Smooth muscle cell (in vitro differentiated cells): ENCODE results near the gene DMXL2. TPM values are rescaled to one million over a fixed set of nuclear protein-coding genes. Genes with fewer than 3 reads are reported as not detected.
"Not testable (repeated sequence)": the region's sequence is repeated elsewhere in the genome, so short reads cannot be mapped to it uniquely, and the experiment has no call there.

ENCODE experiments used
- DNase-seq: peaks from one replicate; lab custom pipeline; 2025; ENCODE audit not compliant: unreplicated experiment; lab: John Stamatoyannopoulos, UW
- H2AFZ ChIP-seq: fragments of 200-600 bp; sonication (generic); 2 replicates; pipeline ENCODE4 v1.6.0; 2016; ENCODE audit warnings: antibody characterized with exemption, low read depth, mild to moderate bottlenecking
- H3F3A ChIP-seq: fragments of 200-600 bp; sonication (generic); 2 replicates; pipeline ENCODE4 v1.6.0; 2017; ENCODE audit warnings: antibody characterized with exemption, low read depth
- H3K27ac ChIP-seq: fragments of 200-600 bp; sonication (generic); 2 replicates; pipeline ENCODE4 v1.5.1; 2016; ENCODE audit warnings: low read depth, mild to moderate bottlenecking
- H3K27me3 ChIP-seq: fragments of 200-600 bp; sonication (generic); 2 replicates; pipeline ENCODE4 v1.6.1; 2016; ENCODE audit warnings: low read depth, mild to moderate bottlenecking
- H3K36me3 ChIP-seq: fragments of 200-600 bp; sonication (generic); 2 replicates; pipeline ENCODE4 v1.5.1; 2016; ENCODE audit warnings: low read depth
- H3K4me1 ChIP-seq: fragments of 200-600 bp; sonication (generic); 2 replicates; pipeline ENCODE4 v1.5.1; 2016; ENCODE audit warnings: low read depth
- H3K4me2 ChIP-seq: fragments of 200-600 bp; sonication (generic); 2 replicates; pipeline ENCODE4 v1.6.0; 2016; ENCODE audit warnings: mild to moderate bottlenecking
- H3K4me3 ChIP-seq: fragments of 200-600 bp; sonication (generic); 2 replicates; pipeline ENCODE4 v1.5.1; 2016; ENCODE audit warnings: mild to moderate bottlenecking
- H3K79me2 ChIP-seq: fragments of 200-600 bp; sonication (generic); 2 replicates; pipeline ENCODE4 v1.6.0; 2016; ENCODE audit warnings: low read depth, mild to moderate bottlenecking
- H3K9ac ChIP-seq: fragments of 200-600 bp; sonication (generic); 2 replicates; pipeline ENCODE4 v1.6.0; 2016; ENCODE audit warnings: low read depth
- H3K9me3 ChIP-seq: fragments of 200-600 bp; sonication (generic); replicated peaks from 2 replicates; pipeline ENCODE4 v1.5.1; 2016; ENCODE audit warnings: low read depth
- H4K20me1 ChIP-seq: fragments of 200-600 bp; sonication (generic); 2 replicates; pipeline ENCODE4 v1.6.0; 2016; ENCODE audit warnings: low read depth
- WGBS: methylation state at CpG from one replicate; pipeline ENCODE4 v1.1.7; 2016; ENCODE audit warnings: low lambda C conversion rate; 5-methylcytosine and 5-hydroxymethylcytosine counted together
- polyA plus RNA-seq: library from polyadenylated mRNA; unstranded; fragments of >200 nt; fragmentation: Nextera tagmentation; extraction: Ambion mirVana; gene quantifications from 2 replicates; pipeline ENCODE4 v1.2.1, GENCODE V29; 2016
- total RNA-seq: library from RNA; depleted of rRNA; stranded (reverse); fragments of >200 nt; gene quantifications from 2 replicates; pipeline ENCODE4 v1.2.3, GENCODE V29; 2014
- TF ChIP-seq, protein P1 (sequence below): fragments of 200-600 bp; sonication (generic); IDR thresholded peaks from 2 replicates; pipeline ENCODE4 v1.5.1; 2017; ENCODE audit warnings: borderline replicate concordance, mild to moderate bottlenecking, antibody characterized with exemption; ENCODE audit not compliant: insufficient read depth, poor library complexity, severe bottlenecking

DMXL2 gene
- total and polyA plus RNA-seq, 2 experiments from 2014 or later: 9.3 to 57.8 TPM

DNA sequence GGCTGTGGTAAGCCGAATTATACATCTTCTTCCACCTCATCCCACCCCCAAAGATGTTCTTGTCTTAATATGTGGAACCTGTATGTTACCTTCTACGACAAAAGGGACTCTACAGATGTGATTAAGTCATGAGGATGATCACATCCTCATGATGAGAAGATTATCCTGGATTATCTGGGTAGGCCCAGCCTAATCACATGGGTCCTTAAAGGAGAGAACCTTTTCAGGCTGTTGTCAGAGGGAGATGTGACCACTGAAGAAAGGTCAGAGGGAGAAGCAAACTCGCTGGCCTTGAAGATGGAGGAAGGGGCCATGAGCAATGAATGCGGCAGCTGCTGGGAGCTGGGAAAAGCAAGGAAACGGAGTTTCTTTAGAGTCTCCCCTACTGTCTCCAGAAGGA is 45.9 kb upstream of the DMXL2 start:
- Histone ChIP-seq H3K79me2 (no peaks in the 10 kb centered on the region), H2AFZ (no peak overlapping the region), H3K36me3 (no peaks in the 10 kb centered on the region), H4K20me1 (no peaks in the 10 kb centered on the region), H3F3A (no peaks in the 10 kb centered on the region), H3K27ac (no peak overlapping the region), H3K4me2 (no peak overlapping the region), H3K27me3 (no peaks in the 10 kb centered on the region), H3K4me1 (peaks cover 4% of the 10 kb centered on the region), H3K9me3 (no peaks in the 10 kb centered on the region), H3K4me3 (no peak overlapping the region), H3K9ac (no peak overlapping the region)
- TF ChIP-seq, protein P1, sequence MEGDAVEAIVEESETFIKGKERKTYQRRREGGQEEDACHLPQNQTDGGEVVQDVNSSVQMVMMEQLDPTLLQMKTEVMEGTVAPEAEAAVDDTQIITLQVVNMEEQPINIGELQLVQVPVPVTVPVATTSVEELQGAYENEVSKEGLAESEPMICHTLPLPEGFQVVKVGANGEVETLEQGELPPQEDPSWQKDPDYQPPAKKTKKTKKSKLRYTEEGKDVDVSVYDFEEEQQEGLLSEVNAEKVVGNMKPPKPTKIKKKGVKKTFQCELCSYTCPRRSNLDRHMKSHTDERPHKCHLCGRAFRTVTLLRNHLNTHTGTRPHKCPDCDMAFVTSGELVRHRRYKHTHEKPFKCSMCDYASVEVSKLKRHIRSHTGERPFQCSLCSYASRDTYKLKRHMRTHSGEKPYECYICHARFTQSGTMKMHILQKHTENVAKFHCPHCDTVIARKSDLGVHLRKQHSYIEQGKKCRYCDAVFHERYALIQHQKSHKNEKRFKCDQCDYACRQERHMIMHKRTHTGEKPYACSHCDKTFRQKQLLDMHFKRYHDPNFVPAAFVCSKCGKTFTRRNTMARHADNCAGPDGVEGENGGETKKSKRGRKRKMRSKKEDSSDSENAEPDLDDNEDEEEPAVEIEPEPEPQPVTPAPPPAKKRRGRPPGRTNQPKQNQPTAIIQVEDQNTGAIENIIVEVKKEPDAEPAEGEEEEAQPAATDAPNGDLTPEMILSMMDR: no peak
- 94% methylated on average over 5 of the region's 5 CpGs for WGBS
- DNase-seq: no peak

DNA sequence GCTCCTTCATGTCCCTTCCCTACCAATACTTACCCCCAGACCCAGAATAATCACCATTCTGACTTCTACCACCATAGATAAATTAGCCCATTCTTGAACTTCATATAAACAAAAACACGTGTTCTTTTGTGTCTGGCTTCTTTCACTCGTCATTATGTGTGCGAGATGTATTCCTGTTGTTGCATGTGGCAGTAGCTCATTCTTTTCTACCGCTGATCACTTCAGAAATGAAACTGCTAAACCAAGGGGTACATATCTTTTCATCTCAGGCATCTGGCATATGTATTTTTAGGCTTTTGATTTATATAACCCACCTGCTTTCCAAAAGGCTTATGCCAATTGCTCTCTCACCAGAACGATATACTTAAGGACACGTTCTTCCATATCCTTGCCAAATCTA is 44.9 kb upstream of the DMXL2 start:
- Histone ChIP-seq H3K4me3 (no peak overlapping the region), H2AFZ (no peak overlapping the region), H3K4me2 (no peak overlapping the region), H3K36me3 (no peaks in the 10 kb centered on the region), H3K27ac (no peak overlapping the region), H3K79me2 (no peaks in the 10 kb centered on the region), H3K9me3 (no peaks in the 10 kb centered on the region), H3F3A (no peaks in the 10 kb centered on the region), H3K27me3 (no peaks in the 10 kb centered on the region), H3K4me1 (peaks cover 4% of the 10 kb centered on the region), H4K20me1 (no peaks in the 10 kb centered on the region), H3K9ac (no peak overlapping the region)
- WGBS: 69% methylated on average over 6 of the region's 6 CpGs
- TF ChIP-seq, protein P1: no peak
- no peak for DNase-seq

DNA sequence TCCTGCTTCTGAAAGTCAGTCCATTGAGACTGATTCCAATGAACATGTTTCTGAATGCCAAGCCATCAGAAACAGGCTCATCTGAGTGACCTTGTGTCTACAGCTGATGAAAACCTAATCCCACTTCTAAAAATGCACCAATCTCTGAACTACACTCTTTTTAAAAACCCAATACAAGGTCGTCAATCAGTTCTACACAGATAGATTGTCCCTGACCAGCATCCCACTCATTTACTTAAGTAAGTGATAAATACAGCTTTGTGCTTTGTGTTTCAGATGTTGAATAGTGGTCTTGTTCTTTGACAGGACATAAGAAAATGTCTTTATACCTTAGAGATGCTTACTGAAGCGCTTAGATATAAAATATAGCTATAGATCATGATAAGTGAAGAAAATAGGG is 38.5 kb upstream of the DMXL2 start:
- H3K36me3 ChIP-seq: no peaks in the 10 kb centered on the region
- no peak overlapping the region for H3K9ac ChIP-seq
- no peaks in the 10 kb centered on the region for H3K79me2 ChIP-seq
- H3F3A ChIP-seq: no peaks in the 10 kb centered on the region
- H4K20me1 ChIP-seq: no peaks in the 10 kb centered on the region
- no peak overlapping the region for H3K4me3 ChIP-seq
- H3K27ac ChIP-seq: no peak overlapping the region
- TF ChIP-seq, protein P1: no peak
- no peak overlapping the region for H2AFZ ChIP-seq
- H3K27me3 ChIP-seq: no peaks in the 10 kb centered on the region
- no peak overlapping the region for H3K4me2 ChIP-seq
- H3K9me3 ChIP-seq: no peaks in the 10 kb centered on the region
- WGBS: 88% methylated on average over 2 of the region's 2 CpGs
- H3K4me1 ChIP-seq: no peaks in the 10 kb centered on the region
- DNase-seq: no peak

DNA sequence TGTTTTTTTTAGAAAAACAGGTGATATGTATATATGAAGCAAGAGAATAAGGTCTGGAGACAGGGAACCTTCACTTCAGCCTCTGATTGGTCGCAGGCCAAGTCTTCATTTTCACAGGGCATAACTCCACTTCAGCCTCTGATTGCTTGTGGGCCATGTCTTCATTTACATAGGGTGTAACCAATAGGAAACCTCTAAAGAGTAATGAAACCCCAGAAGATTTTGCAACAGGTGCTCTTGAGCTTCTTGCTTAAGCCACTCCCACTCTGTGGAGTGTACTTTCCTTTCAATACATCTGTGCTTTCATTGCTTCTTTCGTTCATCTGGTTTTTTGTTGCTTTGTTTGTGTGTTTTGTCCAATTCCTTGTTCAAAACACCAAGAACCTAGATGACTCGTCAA is 36.1 kb upstream of the DMXL2 start:
- Histone ChIP-seq H3K9ac (no peak overlapping the region), H3K79me2 (no peaks in the 10 kb centered on the region), H3K27me3 (no peaks in the 10 kb centered on the region)

DNA sequence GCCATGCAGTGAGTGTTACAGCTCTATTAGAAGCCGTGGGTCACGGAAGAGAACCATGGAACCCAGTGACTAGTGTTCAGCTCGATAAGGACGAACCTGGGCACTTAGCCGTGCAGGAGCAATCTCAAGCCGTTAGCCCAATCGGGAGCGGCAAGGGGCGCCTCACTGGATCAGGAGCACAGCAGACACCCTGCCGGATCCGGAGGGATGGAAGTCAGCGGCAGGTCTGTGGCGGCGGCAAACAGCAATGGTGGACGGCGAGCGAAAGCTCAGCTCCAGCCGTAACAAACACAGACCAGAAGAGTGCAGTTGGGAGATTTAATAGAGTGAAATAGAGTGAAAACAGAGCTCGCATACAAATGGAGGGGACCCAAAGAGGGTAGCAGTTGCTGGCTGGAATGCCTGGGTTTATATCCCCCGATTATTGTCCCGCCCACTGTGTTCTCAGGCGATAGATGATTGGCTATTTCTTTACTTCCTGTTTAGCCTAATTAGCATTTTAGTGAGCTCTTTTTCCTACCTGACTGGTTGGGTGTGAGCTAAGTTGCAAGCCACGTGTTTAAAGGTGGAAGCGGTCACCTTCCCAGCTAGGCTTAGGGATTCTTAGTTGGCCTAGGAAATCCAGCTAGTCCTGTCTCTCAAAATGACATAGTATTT is 33.0 kb upstream of the DMXL2 start:
- not testable (repeated sequence) for H4K20me1 ChIP-seq, H3K4me1 ChIP-seq, H3K79me2 ChIP-seq, H3K4me3 ChIP-seq, H3K9ac ChIP-seq, DNase-seq, H3K27ac ChIP-seq, H3K36me3 ChIP-seq, H3K27me3 ChIP-seq, H3K4me2 ChIP-seq, H2AFZ ChIP-seq, H3F3A ChIP-seq, H3K9me3 ChIP-seq
- 94% methylated on average over 24 of the region's 24 CpGs for WGBS

More for the DNA sequence above, 36.1 kb upstream of the DMXL2 start:
- no peaks in the 10 kb centered on the region for H3K4me1 ChIP-seq
- TF ChIP-seq, protein P1: no peak
- no peaks in the 10 kb centered on the region for H4K20me1 ChIP-seq
- H3K4me3 ChIP-seq: no peak overlapping the region
- H3F3A ChIP-seq: no peaks in the 10 kb centered on the region
- no peak overlapping the region for H3K27ac ChIP-seq
- no peaks in the 10 kb centered on the region for H3K36me3 ChIP-seq
- H3K4me2 ChIP-seq: no peak overlapping the region
- no peaks in the 10 kb centered on the region for H3K9me3 ChIP-seq
- no peak overlapping the region for H2AFZ ChIP-seq
- no peak for DNase-seq
- WGBS: 90% methylated on average over 3 of the region's 3 CpGs
